ENCODE measurements around the gene PITRM1.

GRCh38 chr10:3190817-3191216 is 18.2 kb upstream of the PITRM1 start:
- TF ChIP-seq CTCF (IDR thresholded peaks at IDR 0.05; ENCODE audit: low read length) (no peak), EZH2 (IDR thresholded peaks at IDR 0.05; ENCODE audit: borderline replicate concordance, low read length) (no peak)
